ENCODE data around the gene KCNH4.

DNA sequence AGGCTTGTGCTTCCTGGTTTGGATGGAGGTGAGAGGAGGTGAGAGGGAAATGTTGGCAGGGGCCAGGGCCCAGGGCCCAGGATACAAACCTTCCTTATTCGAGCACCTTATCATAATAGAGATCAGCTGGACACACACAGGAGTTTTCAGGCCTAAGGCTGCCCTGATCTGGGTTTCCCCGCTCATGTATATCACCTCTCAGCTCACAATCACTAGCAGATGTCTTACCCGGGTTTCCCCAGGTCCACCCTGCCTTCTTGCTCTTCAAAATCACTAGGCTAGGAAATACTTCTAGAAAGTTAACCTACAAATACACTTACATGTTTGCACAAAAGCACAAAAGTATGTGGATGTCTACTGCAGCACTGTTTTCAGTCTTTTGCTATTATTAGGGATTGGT lies 54.1 kb downstream of the KCNH4 start:
- TF ChIP-seq, protein P1, sequence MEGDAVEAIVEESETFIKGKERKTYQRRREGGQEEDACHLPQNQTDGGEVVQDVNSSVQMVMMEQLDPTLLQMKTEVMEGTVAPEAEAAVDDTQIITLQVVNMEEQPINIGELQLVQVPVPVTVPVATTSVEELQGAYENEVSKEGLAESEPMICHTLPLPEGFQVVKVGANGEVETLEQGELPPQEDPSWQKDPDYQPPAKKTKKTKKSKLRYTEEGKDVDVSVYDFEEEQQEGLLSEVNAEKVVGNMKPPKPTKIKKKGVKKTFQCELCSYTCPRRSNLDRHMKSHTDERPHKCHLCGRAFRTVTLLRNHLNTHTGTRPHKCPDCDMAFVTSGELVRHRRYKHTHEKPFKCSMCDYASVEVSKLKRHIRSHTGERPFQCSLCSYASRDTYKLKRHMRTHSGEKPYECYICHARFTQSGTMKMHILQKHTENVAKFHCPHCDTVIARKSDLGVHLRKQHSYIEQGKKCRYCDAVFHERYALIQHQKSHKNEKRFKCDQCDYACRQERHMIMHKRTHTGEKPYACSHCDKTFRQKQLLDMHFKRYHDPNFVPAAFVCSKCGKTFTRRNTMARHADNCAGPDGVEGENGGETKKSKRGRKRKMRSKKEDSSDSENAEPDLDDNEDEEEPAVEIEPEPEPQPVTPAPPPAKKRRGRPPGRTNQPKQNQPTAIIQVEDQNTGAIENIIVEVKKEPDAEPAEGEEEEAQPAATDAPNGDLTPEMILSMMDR (IDR thresholded peaks at IDR 0.05), result no peak
- TF ChIP-seq POLR2A (IDR thresholded peaks at IDR 0.05), result no peak
